Measurements from ENCODE around the gene PRAMEF15. TPM values are rescaled to one million over a fixed set of nuclear protein-coding genes. Genes with fewer than 3 reads are reported as not detected.
"Not testable (repeated sequence)": the region's sequence is repeated elsewhere in the genome, so short reads cannot be mapped to it uniquely, and the experiment has no call there.

Gene PRAMEF15
- total and polyA plus RNA-seq, 2 of the 4 experiments (the other 2 are of a cell fraction): not detected

- H3K9ac ChIP-seq (ENCODE audit: low read depth, low read length); BruUV-seq (replicated peaks); H3K79me1 ChIP-seq (ENCODE audit: low read depth in 1 of 2, low read length in 2 of 2); H3K4me3 ChIP-seq (ENCODE audit: insufficient read depth, low read depth, low read length); H3K27ac ChIP-seq (ENCODE audit: insufficient read depth, low read length); H2BK15ac ChIP-seq (ENCODE audit: low read depth, low read length); H4K91ac ChIP-seq (ENCODE audit: insufficient read depth, low read depth, low read length); H3K4me2 ChIP-seq (ENCODE audit: low read depth, low read length); H3K27me3 ChIP-seq (ENCODE audit: control insufficient read depth, insufficient read depth, low read length); H2AK9ac ChIP-seq (replicated peaks; ENCODE audit: low read depth, low read length, poor library complexity); H3K36me3 ChIP-seq (ENCODE audit: control insufficient read depth, insufficient read depth, low read length); dilution Hi-C loops (cut with HindIII; ENCODE audit: low sequenced_read_pairs, unreplicated experiment); ATAC-seq (ENCODE audit: low read depth); H2AFZ ChIP-seq (replicated peaks; ENCODE audit: low read length, poor library complexity); H2BK20ac ChIP-seq (ENCODE audit: low read depth, low read length); H3K9me1 ChIP-seq (ENCODE audit: insufficient read depth, low read length); H3K4me1 ChIP-seq (ENCODE audit: control insufficient read depth, insufficient read depth, low read length); H3K4ac ChIP-seq (ENCODE audit: low read depth, low read length); in situ Hi-C loops (cut with MboI; ENCODE audit: low sequenced_read_pairs); H2BK120ac ChIP-seq (ENCODE audit: low read depth, low read length); H4K5ac ChIP-seq (ENCODE audit: low read depth, low read length); H4K20me1 ChIP-seq (ENCODE audit: insufficient read depth, low read length); H3K18ac ChIP-seq (ENCODE audit: low read depth, low read length); H4K8ac ChIP-seq (ENCODE audit: low read depth in 2 of 2, low read length in 2 of 2); CTCF ChIA-PET; H3K23ac ChIP-seq (ENCODE audit: low read depth, low read length); H2BK5ac ChIP-seq (ENCODE audit: low read depth, low read length, poor library complexity, severe bottlenecking); H2AK5ac ChIP-seq (ENCODE audit: low read depth, low read length); POLR2A ChIA-PET (ENCODE audit: unreplicated experiment); H3K9me3 ChIP-seq (ENCODE audit: control insufficient read depth, insufficient read depth, low read length); H3K14ac ChIP-seq (replicated peaks; ENCODE audit: low read depth, low read length); H3K56ac ChIP-seq (ENCODE audit: extremely low read depth, insufficient read depth, low read length): not testable (repeated sequence)
- peak; percentile 22 for DNase-seq
- intact Hi-C loops (cut with micrococcal nuclease): loop anchor here (5.0 kb wide), 1 partner anchor 606 kb away; no protein-coding TSS in a partner anchor
- peak; percentile 35 for TF ChIP-seq RAD21 (IDR thresholded peaks at IDR 0.05; ENCODE audit: low read length)
- TF ChIP-seq CTCF (conservative IDR thresholded peaks at IDR 0.05; ENCODE audit: low read depth, low read length): peak; percentile 36
- no CpG with 5 or more reads among the region's 5 CpGs for WGBS, 2 experiments (ENCODE audit: extremely low coverage in 2 of 2, insufficient read length in 1 of 2)
Observed at GRCh38 chr1:13356774-13357173, 41.4 kb downstream of the PRAMEF15 start.

- H3K4ac ChIP-seq (ENCODE audit: low read depth, low read length); H3K4me3 ChIP-seq (ENCODE audit: insufficient read depth, low read depth, low read length); H3K9ac ChIP-seq (ENCODE audit: low read depth, low read length); H4K91ac ChIP-seq (ENCODE audit: insufficient read depth, low read depth, low read length); H3K9me1 ChIP-seq (ENCODE audit: insufficient read depth, low read length); BruUV-seq (replicated peaks); H2BK5ac ChIP-seq (ENCODE audit: low read depth, low read length, poor library complexity, severe bottlenecking); CTCF ChIA-PET; H3K23ac ChIP-seq (ENCODE audit: low read depth, low read length); intact Hi-C loops (cut with micrococcal nuclease); H3K4me1 ChIP-seq (ENCODE audit: control insufficient read depth, insufficient read depth, low read length); dilution Hi-C loops (cut with HindIII; ENCODE audit: low sequenced_read_pairs, unreplicated experiment); H3K27me3 ChIP-seq (ENCODE audit: control insufficient read depth, insufficient read depth, low read length); H3K18ac ChIP-seq (ENCODE audit: low read depth, low read length); H3K9me3 ChIP-seq (ENCODE audit: control insufficient read depth, insufficient read depth, low read length); H4K8ac ChIP-seq (ENCODE audit: low read depth in 2 of 2, low read length in 2 of 2); H2AK5ac ChIP-seq (ENCODE audit: low read depth, low read length); H2BK120ac ChIP-seq (ENCODE audit: low read depth, low read length); H3K36me3 ChIP-seq (ENCODE audit: control insufficient read depth, insufficient read depth, low read length); H3K14ac ChIP-seq (replicated peaks; ENCODE audit: low read depth, low read length); H3K79me1 ChIP-seq (ENCODE audit: low read depth in 1 of 2, low read length in 2 of 2); H2BK20ac ChIP-seq (ENCODE audit: low read depth, low read length); in situ Hi-C loops (cut with MboI; ENCODE audit: low sequenced_read_pairs); H3K56ac ChIP-seq (ENCODE audit: extremely low read depth, insufficient read depth, low read length); DNase-seq; H4K20me1 ChIP-seq (ENCODE audit: insufficient read depth, low read length); POLR2A ChIA-PET (ENCODE audit: unreplicated experiment); ATAC-seq (ENCODE audit: low read depth); H4K5ac ChIP-seq (ENCODE audit: low read depth, low read length); H2BK15ac ChIP-seq (ENCODE audit: low read depth, low read length); H2AK9ac ChIP-seq (replicated peaks; ENCODE audit: low read depth, low read length, poor library complexity); H2AFZ ChIP-seq (replicated peaks; ENCODE audit: low read length, poor library complexity); H3K4me2 ChIP-seq (ENCODE audit: low read depth, low read length); H3K27ac ChIP-seq (ENCODE audit: insufficient read depth, low read length): not testable (repeated sequence)
- no CpG with 5 or more reads among the region's 7 CpGs for WGBS, 2 experiments (ENCODE audit: extremely low coverage in 2 of 2, insufficient read length in 1 of 2)
Observed at GRCh38 chr1:13362364-13362763, 47.0 kb downstream of the PRAMEF15 start.

All from IMR-90 (cell line).